ENCODE data around the gene CCHCR1. TPM values are rescaled to one million over a fixed set of nuclear protein-coding genes. Genes with fewer than 3 reads are reported as not detected.
A peak's percentile ranks its signal among the peaks of the same experiment; 100 is the strongest.

Gene CCHCR1
- total RNA-seq, 2 donors from 2014 or later = 11.1 to 31.6 TPM

DNA sequence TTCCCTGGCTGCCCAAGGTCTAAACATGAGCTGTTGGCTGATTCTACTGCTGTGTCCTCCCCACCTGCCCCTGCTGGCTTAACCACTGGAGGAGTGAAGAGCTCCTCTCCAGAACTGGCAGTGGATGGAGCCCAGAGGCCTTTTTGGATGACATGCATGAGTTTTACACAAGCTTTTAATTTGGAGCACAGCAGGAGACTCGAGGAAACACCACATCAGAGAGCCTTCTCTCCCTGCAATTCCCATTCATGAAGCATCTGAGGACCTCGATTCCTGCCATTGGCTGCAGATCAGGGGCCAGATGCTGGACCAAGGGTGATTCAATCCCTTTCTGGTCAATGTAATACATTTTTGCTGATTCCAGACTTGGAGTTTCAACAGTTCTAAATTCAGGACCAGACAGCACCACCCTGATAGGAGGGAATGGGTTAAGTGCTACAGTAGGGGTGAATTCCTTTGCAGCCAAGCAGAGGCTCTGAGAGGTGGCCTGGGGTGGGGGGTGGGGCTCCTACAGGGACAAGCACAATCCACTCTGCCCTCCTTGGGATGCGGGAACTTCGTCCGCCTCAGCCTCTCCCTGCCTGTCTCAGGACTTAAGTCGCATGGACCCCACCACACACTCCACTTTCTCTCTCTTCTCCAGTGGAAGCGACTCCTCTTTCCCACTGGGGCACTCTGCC is 43.6 kb downstream of the CCHCR1 start:
- TF ChIP-seq, protein P1, sequence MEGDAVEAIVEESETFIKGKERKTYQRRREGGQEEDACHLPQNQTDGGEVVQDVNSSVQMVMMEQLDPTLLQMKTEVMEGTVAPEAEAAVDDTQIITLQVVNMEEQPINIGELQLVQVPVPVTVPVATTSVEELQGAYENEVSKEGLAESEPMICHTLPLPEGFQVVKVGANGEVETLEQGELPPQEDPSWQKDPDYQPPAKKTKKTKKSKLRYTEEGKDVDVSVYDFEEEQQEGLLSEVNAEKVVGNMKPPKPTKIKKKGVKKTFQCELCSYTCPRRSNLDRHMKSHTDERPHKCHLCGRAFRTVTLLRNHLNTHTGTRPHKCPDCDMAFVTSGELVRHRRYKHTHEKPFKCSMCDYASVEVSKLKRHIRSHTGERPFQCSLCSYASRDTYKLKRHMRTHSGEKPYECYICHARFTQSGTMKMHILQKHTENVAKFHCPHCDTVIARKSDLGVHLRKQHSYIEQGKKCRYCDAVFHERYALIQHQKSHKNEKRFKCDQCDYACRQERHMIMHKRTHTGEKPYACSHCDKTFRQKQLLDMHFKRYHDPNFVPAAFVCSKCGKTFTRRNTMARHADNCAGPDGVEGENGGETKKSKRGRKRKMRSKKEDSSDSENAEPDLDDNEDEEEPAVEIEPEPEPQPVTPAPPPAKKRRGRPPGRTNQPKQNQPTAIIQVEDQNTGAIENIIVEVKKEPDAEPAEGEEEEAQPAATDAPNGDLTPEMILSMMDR (IDR thresholded peaks at IDR 0.05) = no peak
- H3K27me3 ChIP-seq (replicated peaks; ENCODE audit: insufficient read depth) = no peaks in the 10 kb centered on the region
- H3K4me1 ChIP-seq (ENCODE audit: control insufficient read depth in 1 of 2, low read depth in 2 of 2) = peaks cover 6 to 37% of the 10 kb centered on the region in 2 donors
- H3K27ac ChIP-seq = peak overlapping the region in 1 of 2 donors; percentile 63
- peak; percentile 28 for ATAC-seq (ENCODE audit: insufficient number of reproducible peaks, low FRiP score, low read depth)
- DNase-seq (ENCODE audit: low spot score) = no peak
- no peaks in the 10 kb centered on the region for H3K36me3 ChIP-seq
- H3K4me3 ChIP-seq = no peak overlapping the region
- H3K9me3 ChIP-seq = no peaks in the 10 kb centered on the region

DNA sequence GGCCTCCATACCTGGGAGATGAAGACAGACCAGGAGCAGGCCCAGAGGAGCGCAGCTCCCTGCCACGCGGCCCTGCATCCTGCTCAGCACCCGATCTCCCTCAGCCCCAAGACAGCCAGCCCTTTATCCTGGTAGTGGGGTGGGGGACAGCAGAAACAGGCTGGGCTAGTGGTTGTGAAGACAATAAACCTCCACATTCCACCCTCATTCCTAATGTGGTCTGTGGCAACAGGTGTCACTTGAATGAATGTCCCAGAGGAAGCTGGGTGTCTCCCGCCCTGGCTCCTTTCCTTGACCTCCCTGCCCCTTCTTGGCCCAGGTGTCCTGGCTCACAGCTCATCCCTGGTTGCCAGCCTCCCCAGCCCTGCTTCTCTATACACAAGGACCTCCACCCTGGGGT is 45.1 kb downstream of the CCHCR1 start, which contains the start of gene C6orf15:
Gene C6orf15 (minus strand): TSS at position 98 of the 400 bp plus-strand sequence. CDS start 20 bp downstream, at position 78.
- ATAC-seq (ENCODE audit: insufficient number of reproducible peaks, low FRiP score, low read depth) (no peak), DNase-seq (ENCODE audit: low spot score) (no peak)
- Histone ChIP-seq H3K27me3 (replicated peaks; ENCODE audit: insufficient read depth) (no peaks in the 10 kb centered on the region), H3K36me3 (no peaks in the 10 kb centered on the region), H3K4me1 (ENCODE audit: control insufficient read depth in 1 of 2, low read depth in 2 of 2) (peaks cover 6 to 37% of the 10 kb centered on the region in 2 donors), H3K9me3 (no peaks in the 10 kb centered on the region), H3K27ac (no peak within 1 kb of the TSS), H3K4me3 (no peak within 1 kb of the TSS)
- TF ChIP-seq, protein P1 (IDR thresholded peaks at IDR 0.05) = no peak

- TF ChIP-seq, protein P1 (IDR thresholded peaks at IDR 0.05) = no peak
- Histone ChIP-seq H3K4me3 (no peak overlapping the region), H3K36me3 (no peaks in the 10 kb centered on the region), H3K4me1 (ENCODE audit: control insufficient read depth in 1 of 2, low read depth in 2 of 2) (peaks cover 6 to 30% of the 10 kb centered on the region in 2 donors), H3K9me3 (no peaks in the 10 kb centered on the region), H3K27ac (no peak overlapping the region), H3K27me3 (replicated peaks; ENCODE audit: insufficient read depth) (no peaks in the 10 kb centered on the region)
- ATAC-seq (ENCODE audit: insufficient number of reproducible peaks, low FRiP score, low read depth) (no peak), DNase-seq (ENCODE audit: low spot score) (no peak)
These were observed 45.9 kb downstream of the CCHCR1 start for GRCh38 chr6:31111712-31112111.

DNA sequence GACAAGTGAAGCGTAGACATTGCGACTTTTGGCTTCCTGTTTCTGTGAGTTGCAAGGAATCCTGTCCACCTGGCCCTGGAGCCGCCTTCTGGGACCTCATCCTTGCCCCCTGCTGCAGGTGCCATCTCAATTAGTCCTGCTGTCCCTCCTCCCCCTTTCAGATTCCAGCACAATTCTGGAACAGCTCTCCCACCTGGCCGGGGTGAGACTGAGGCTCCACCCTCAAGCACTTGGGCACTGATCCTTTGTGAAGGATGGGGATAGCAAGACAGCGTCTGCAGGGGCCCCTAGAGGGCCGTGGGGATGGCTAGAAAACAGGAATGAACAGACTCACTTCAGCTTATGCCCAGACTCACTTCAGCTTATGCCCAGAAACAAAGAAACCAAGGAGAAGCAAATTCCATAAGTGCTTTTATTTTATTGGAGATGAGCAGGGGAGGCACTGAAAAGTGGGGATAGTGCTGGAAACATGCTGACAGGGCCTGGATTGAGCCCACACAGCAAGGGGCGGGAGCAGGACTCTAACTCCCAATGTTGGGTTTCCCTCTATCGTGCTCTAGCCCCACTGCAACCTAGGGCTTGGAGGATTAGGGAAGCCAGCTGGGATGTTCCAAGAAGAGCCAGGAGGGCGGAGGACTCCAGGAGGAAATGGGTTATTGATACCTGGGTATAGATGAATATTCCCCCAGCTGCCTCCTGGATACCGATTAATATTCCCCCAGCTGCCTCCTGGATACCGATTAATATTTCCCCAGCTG is 46.6 kb downstream of the CCHCR1 start:
- ATAC-seq (ENCODE audit: insufficient number of reproducible peaks, low FRiP score, low read depth) (no peak), DNase-seq (ENCODE audit: low spot score) (no peak)
- peaks cover 6 to 23% of the 10 kb centered on the region in 2 donors for H3K4me1 ChIP-seq (ENCODE audit: control insufficient read depth in 1 of 2, low read depth in 2 of 2)
- H3K36me3 ChIP-seq = no peaks in the 10 kb centered on the region
- no peaks in the 10 kb centered on the region for H3K27me3 ChIP-seq (replicated peaks; ENCODE audit: insufficient read depth)
- no peak overlapping the region for H3K4me3 ChIP-seq
- no peaks in the 10 kb centered on the region for H3K9me3 ChIP-seq
- TF ChIP-seq, protein P1 (IDR thresholded peaks at IDR 0.05) = no peak
- H3K27ac ChIP-seq = no peak overlapping the region

GRCh38 chr6:31107052-31107451 is 50.5 kb downstream of the CCHCR1 start:
- Histone ChIP-seq H3K4me1 (ENCODE audit: control insufficient read depth in 1 of 2, low read depth in 2 of 2) (no peaks in the 10 kb centered on the region), H3K27me3 (replicated peaks; ENCODE audit: insufficient read depth) (no peaks in the 10 kb centered on the region), H3K4me3 (no peak overlapping the region), H3K36me3 (no peaks in the 10 kb centered on the region), H3K27ac (no peak overlapping the region), H3K9me3 (no peaks in the 10 kb centered on the region)
- TF ChIP-seq, protein P1 (IDR thresholded peaks at IDR 0.05) = no peak
- DNase-seq (ENCODE audit: low spot score) = no peak
- ATAC-seq (ENCODE audit: insufficient number of reproducible peaks, low FRiP score, low read depth) = no peak

All from thoracic aorta (tissue), 2 donors.